IMR-90 (cell line): ENCODE measurements around the gene TGFBR2. TPM values are rescaled to one million over a fixed set of nuclear protein-coding genes. Genes with fewer than 3 reads are reported as not detected.

ENCODE experiments used
- ATAC-seq: fragments of 200-7000 bp; cut with Tn5 transposase; 2 replicates; pipeline ENCODE4 v1.9.1; 2020; ENCODE audit warnings: low read depth, mild to moderate bottlenecking, moderate library complexity
- BruUV-seq: library from RNA; stranded (reverse); fragments of 400-500 nt; replicated peaks from 2 replicates; lab custom pipeline; 2021; lab: Mats Ljungman, UMichigan
- CTCF ChIA-PET: fragments of 300-600 bp; formaldehyde crosslinking; extraction: SDS; loops from one replicate; lab custom pipeline; 2021; ENCODE audit warnings: antibody characterized with exemption; lab: Yijun Ruan, JAX
- POLR2A ChIA-PET: fragments of 300-600 bp; sonication (Branson Sonifier 250); formaldehyde crosslinking; loops from one replicate; lab custom pipeline; 2022; ENCODE audit warnings: antibody characterized with exemption; ENCODE audit not compliant: unreplicated experiment; lab: Charles Lee
- DNase-seq: peaks from one replicate; pipeline ENCODE4 v3.0.0; 2013
- H2AFZ ChIP-seq: replicated peaks from 2 replicates; pipeline ENCODE3; 2013; ENCODE audit warnings: low read length, mild to moderate bottlenecking; ENCODE audit not compliant: poor library complexity
- H2AK5ac ChIP-seq: 2 replicates; pipeline ENCODE4 v1.6.1; 2013; ENCODE audit warnings: low read depth, low read length, inconsistent platforms
- H2AK9ac ChIP-seq: replicated peaks from 2 replicates; pipeline ENCODE3; 2013; ENCODE audit warnings: mild to moderate bottlenecking, low read depth, low read length, moderate library complexity; ENCODE audit not compliant: poor library complexity
- H2BK120ac ChIP-seq: 2 replicates; pipeline ENCODE4 v1.6.1; 2013; ENCODE audit warnings: low read depth, low read length, inconsistent platforms
- H2BK15ac ChIP-seq: 3 replicates; pipeline ENCODE4 v1.6.1; 2013; ENCODE audit warnings: low read depth, low read length, inconsistent platforms
- H2BK20ac ChIP-seq: 2 replicates; pipeline ENCODE4 v1.6.1; 2013; ENCODE audit warnings: low read depth, mild to moderate bottlenecking, inconsistent platforms, low read length, moderate library complexity
- H2BK5ac ChIP-seq: 2 replicates; pipeline ENCODE4 v1.6.1; 2013; ENCODE audit warnings: mild to moderate bottlenecking, low read depth, low read length, inconsistent platforms; ENCODE audit not compliant: poor library complexity, severe bottlenecking
- H3K14ac ChIP-seq: replicated peaks from 2 replicates; pipeline ENCODE4 v1.6.1; 2013; ENCODE audit warnings: low read depth, low read length, inconsistent platforms
- H3K18ac ChIP-seq: 2 replicates; pipeline ENCODE4 v1.6.1; 2013; ENCODE audit warnings: low read depth, low read length, control low read depth
- H3K23ac ChIP-seq: 2 replicates; pipeline ENCODE4 v1.6.1; 2013; ENCODE audit warnings: low read depth, low read length, inconsistent platforms
- H3K27ac ChIP-seq: 2 replicates; pipeline ENCODE4 v1.5.1; 2013; ENCODE audit warnings: mild to moderate bottlenecking, control low read depth, low read length; ENCODE audit not compliant: insufficient read depth
- H3K27me3 ChIP-seq: 2 replicates; pipeline ENCODE4 v1.6.1; 2013; ENCODE audit warnings: low read length; ENCODE audit not compliant: control insufficient read depth, insufficient read depth
- H3K36me3 ChIP-seq: 2 replicates; pipeline ENCODE4 v1.6.1; 2013; ENCODE audit warnings: low read length, mixed read lengths; ENCODE audit not compliant: control insufficient read depth, insufficient read depth
- H3K4ac ChIP-seq: 2 replicates; pipeline ENCODE4 v1.6.1; 2013; ENCODE audit warnings: low read depth, low read length, inconsistent platforms
- H3K4me1 ChIP-seq: 2 replicates; pipeline ENCODE4 v1.6.1; 2013; ENCODE audit warnings: low read length, mixed read lengths; ENCODE audit not compliant: control insufficient read depth, insufficient read depth
- H3K4me2 ChIP-seq: 2 replicates; pipeline ENCODE4 v1.6.1; 2013; ENCODE audit warnings: low read depth, mild to moderate bottlenecking, control low read depth, low read length, moderate library complexity
- H3K4me3 ChIP-seq: 2 replicates; pipeline ENCODE4 v1.5.1; 2013; ENCODE audit warnings: low read depth, mild to moderate bottlenecking, control low read depth, low read length, moderate library complexity; ENCODE audit not compliant: insufficient read depth
- H3K56ac ChIP-seq: 2 replicates; pipeline ENCODE4 v1.6.1; 2013; ENCODE audit warnings: low read length, inconsistent platforms; ENCODE audit not compliant: insufficient read depth; ENCODE audit errors: extremely low read depth
- H3K79me1 ChIP-seq, 2 experiments: 2 replicates each; pipeline ENCODE4 v1.6.1; 2013; ENCODE audit warnings: low read length in 2 of 2, inconsistent platforms in 1 of 2, low read depth in 1 of 2
- H3K9ac ChIP-seq: 2 replicates; pipeline ENCODE4 v1.6.1; 2013; ENCODE audit warnings: low read depth, low read length, control low read depth
- H3K9me1 ChIP-seq: 2 replicates; pipeline ENCODE4 v1.6.1; 2013; ENCODE audit warnings: low read length, inconsistent platforms; ENCODE audit not compliant: insufficient read depth
- H3K9me3 ChIP-seq: 2 replicates; pipeline ENCODE4 v1.6.1; 2013; ENCODE audit warnings: low read length; ENCODE audit not compliant: control insufficient read depth, insufficient read depth
- H4K20me1 ChIP-seq: 2 replicates; pipeline ENCODE4 v1.6.1; 2013; ENCODE audit warnings: low read length, inconsistent platforms; ENCODE audit not compliant: insufficient read depth
- H4K5ac ChIP-seq: 2 replicates; pipeline ENCODE4 v1.6.1; 2013; ENCODE audit warnings: mild to moderate bottlenecking, low read depth, low read length, control low read depth
- H4K8ac ChIP-seq, 2 experiments: 2 replicates each; pipeline ENCODE4 v1.6.1; 2013; ENCODE audit warnings: low read depth in 2 of 2, low read length in 2 of 2, control low read depth in 1 of 2, inconsistent platforms in 1 of 2
- H4K91ac ChIP-seq: 2 replicates; pipeline ENCODE4 v1.6.1; 2013; ENCODE audit warnings: low read depth, low read length, inconsistent platforms; ENCODE audit not compliant: insufficient read depth
- BHLHE40 ChIP-seq: fragments of 150-350 bp; IDR thresholded peaks from 2 replicates; pipeline ENCODE4 v1.6.1; 2016; ENCODE audit warnings: mild to moderate bottlenecking, low read depth, low read length
- CEBPB ChIP-seq: IDR thresholded peaks from 2 replicates; pipeline ENCODE4 v1.6.1; 2012; ENCODE audit warnings: low read depth, low read length, improper control_type of control experiment
- CHD1 ChIP-seq: IDR thresholded peaks from 2 replicates; pipeline ENCODE4 v1.6.1; 2012; ENCODE audit warnings: low read depth, low read length, improper control_type of control experiment
- CTCF ChIP-seq: conservative IDR thresholded peaks from 2 replicates; pipeline ENCODE4 v1.5.1; 2012; ENCODE audit warnings: mild to moderate bottlenecking, low read depth, low read length, improper control_type of control experiment
- ELK1 ChIP-seq: fragments of 150-350 bp; IDR thresholded peaks from 2 replicates; pipeline ENCODE4 v1.6.1; 2016; ENCODE audit warnings: low read depth, mild to moderate bottlenecking, low read length, moderate library complexity, borderline replicate concordance
- FOS ChIP-seq: fragments of 150-350 bp; IDR thresholded peaks from 2 replicates; pipeline ENCODE4 v1.6.1; 2016; ENCODE audit warnings: low read depth, low read length
- MAFK ChIP-seq: IDR thresholded peaks from 2 replicates; pipeline ENCODE4 v1.6.1; 2012; ENCODE audit warnings: low read depth, low read length, improper control_type of control experiment
- MAZ ChIP-seq: IDR thresholded peaks from 2 replicates; pipeline ENCODE4 v1.6.1; 2012; ENCODE audit warnings: low read depth, mild to moderate bottlenecking, low read length, improper control_type of control experiment, moderate library complexity, borderline replicate concordance
- MXI1 ChIP-seq: IDR thresholded peaks from 2 replicates; pipeline ENCODE4 v1.6.1; 2012; ENCODE audit warnings: low read depth, mild to moderate bottlenecking, low read length, moderate library complexity, borderline replicate concordance
- NFE2L2 ChIP-seq: fragments of 150-350 bp; IDR thresholded peaks from 2 replicates; pipeline ENCODE4 v1.6.1; 2016; ENCODE audit warnings: low read depth, mild to moderate bottlenecking, low read length
- POLR2A ChIP-seq: IDR thresholded peaks from 2 replicates; pipeline ENCODE4 v1.6.1; 2012; ENCODE audit warnings: mild to moderate bottlenecking, low read depth, low read length
- RAD21 ChIP-seq: IDR thresholded peaks from 2 replicates; pipeline ENCODE4 v1.6.1; 2012; ENCODE audit warnings: low read length, improper control_type of control experiment
- RCOR1 ChIP-seq: IDR thresholded peaks from 2 replicates; pipeline ENCODE4 v1.6.1; 2012; ENCODE audit warnings: mild to moderate bottlenecking, low read length, improper control_type of control experiment; ENCODE audit not compliant: insufficient replicate concordance
- RFX5 ChIP-seq: IDR thresholded peaks from 2 replicates; pipeline ENCODE4 v1.8.0; 2012; ENCODE audit warnings: low read depth, mild to moderate bottlenecking, low read length, moderate library complexity
- SMC3 ChIP-seq: fragments of 150-350 bp; IDR thresholded peaks from 2 replicates; pipeline ENCODE4 v1.6.1; 2016; ENCODE audit warnings: low read depth, mild to moderate bottlenecking, antibody characterized with exemption, low read length, moderate library complexity
- USF2 ChIP-seq: fragments of 150-350 bp; IDR thresholded peaks from 2 replicates; pipeline ENCODE4 v1.6.1; 2017; ENCODE audit warnings: mild to moderate bottlenecking, antibody characterized with exemption, low read length, low read depth
- WGBS, 2 experiments: methylation state at CpG; one replicate each; pipeline versions ENCODE4 v1.1.5 to v1.1.7; 2013; ENCODE audit warnings: missing lambda C conversion rate in 2 of 2; ENCODE audit not compliant: insufficient read length in 1 of 2; ENCODE audit errors: extremely low coverage in 2 of 2; 5-methylcytosine and 5-hydroxymethylcytosine counted together
- dilution Hi-C: fragments of 300-500 bp; cut with HindIII; formaldehyde crosslinking; loops from one replicate; pipeline ENCODE4 v1.14.3; 2018; ENCODE audit warnings: low sequenced_read_pairs; ENCODE audit not compliant: unreplicated experiment
- in situ Hi-C: fragments of 300-500 bp; cut with MboI; formaldehyde crosslinking; loops from 3 replicates; pipeline ENCODE4 v1.14.3; 2019; ENCODE audit warnings: low sequenced_read_pairs, inconsistent platforms, mixed read lengths
- intact Hi-C: fragments of 100-400 bp; cut with micrococcal nuclease; formaldehyde crosslinking; loops from 2 replicates; pipeline ENCODE4 v1.10.0; 2022
- polyA plus RNA-seq, 3 experiments: library from polyadenylated mRNA; depleted of rRNA; stranded (reverse); fragments of >200 nt; gene quantifications; 2 replicates each; pipeline ENCODE4 v1.2.3, GENCODE V29; 2012; ENCODE audit warnings: low replicate concordance in 1 of 3
- total RNA-seq: library from RNA; depleted of rRNA; stranded (reverse); fragments of >200 nt; gene quantifications from 2 replicates; pipeline ENCODE4 v1.2.3, GENCODE V29; 2012

Gene TGFBR2
- total and polyA plus RNA-seq, 2 of the 4 experiments (the other 2 are of a cell fraction), result 63.7 to 87.5 TPM

GRCh38 chr3:30700702-30701321 is 94.4 kb downstream of the TGFBR2 start:
- H4K20me1 ChIP-seq, result no peaks in the 10 kb centered on the region
- in situ Hi-C loops, result no loop called here
- DNase-seq (no peak), ATAC-seq (no peak)
- no peak overlapping the region for H3K14ac ChIP-seq
- TF ChIP-seq RFX5, result no peak
- no peak for TF ChIP-seq BHLHE40
- no peak for TF ChIP-seq MAFK
- TF ChIP-seq MAZ, result no peak
- no peak for TF ChIP-seq MXI1
- TF ChIP-seq RCOR1, result no peak
- TF ChIP-seq CTCF, result no peak
- TF ChIP-seq CHD1, result no peak
- TF ChIP-seq RAD21, result no peak
- TF ChIP-seq NFE2L2, result no peak
- no peak for TF ChIP-seq CEBPB
- no peak for TF ChIP-seq FOS
- no peak for TF ChIP-seq ELK1
- no peak for TF ChIP-seq SMC3
- TF ChIP-seq POLR2A, result no peak
- TF ChIP-seq USF2, result no peak
- H3K23ac ChIP-seq, result no peak overlapping the region
- no peak overlapping the region for H2AK5ac ChIP-seq
- no TSS peak for BruUV-seq
- H2BK20ac ChIP-seq, result no peak overlapping the region
- no peak overlapping the region for H4K91ac ChIP-seq
- H3K56ac ChIP-seq, result no peak overlapping the region
- H4K8ac ChIP-seq, result no peak overlapping the region
- CTCF ChIA-PET, result no interaction called here
- H2BK5ac ChIP-seq, result no peak overlapping the region
- no peak overlapping the region for H3K4me2 ChIP-seq
- peaks cover 6% of the 10 kb centered on the region for H3K9me3 ChIP-seq
- POLR2A ChIA-PET, result interaction anchor here (0.6 kb wide), 1 partner anchor 365 kb away, joined by 3 read pairs; no protein-coding TSS in a partner anchor
- H3K4me3 ChIP-seq, result no peak overlapping the region
- dilution Hi-C loops, result no loop called here
- H3K18ac ChIP-seq, result no peak overlapping the region
- intact Hi-C loops, result no loop called here
- no peaks in the 10 kb centered on the region for H3K9me1 ChIP-seq
- H4K5ac ChIP-seq, result no peak overlapping the region
- H2AK9ac ChIP-seq, result no peak overlapping the region
- WGBS, 2 experiments, result no CpG with 5 or more reads among the region's 3 CpGs
- no peaks in the 10 kb centered on the region for H3K36me3 ChIP-seq
- no peak overlapping the region for H2AFZ ChIP-seq
- no peak overlapping the region for H2BK120ac ChIP-seq
- H2BK15ac ChIP-seq, result no peak overlapping the region
- no peak overlapping the region for H3K9ac ChIP-seq
- H3K4ac ChIP-seq, result no peak overlapping the region
- H3K27ac ChIP-seq, result no peak overlapping the region
- H3K27me3 ChIP-seq, result no peaks in the 10 kb centered on the region
- no peaks in the 10 kb centered on the region for H3K4me1 ChIP-seq
- H3K79me1 ChIP-seq, result no peaks in the 10 kb centered on the region
